GM18526 (cell line): ENCODE results near the gene BCO2.

Experiments
- POLR2A ChIP-seq: IDR thresholded peaks from 3 replicates; pipeline ENCODE4 v1.6.1; 2011; ENCODE audit not compliant: insufficient read length; ENCODE audit errors: extremely low read depth

Gene BCO2

GRCh38 chr11:112162761-112163546 lies 12.4 kb upstream of the BCO2 start:
- TF ChIP-seq POLR2A = no peak

GRCh38 chr11:112163875-112164685 lies 11.2 kb upstream of the BCO2 start, which contains the start of gene IL18:
Gene IL18 (minus strand): TSS chr11:112164094. CDS start chr11:112155053, 9,041 bp downstream.
- no peak for TF ChIP-seq POLR2A

GRCh38 chr11:112165049-112165448 lies 10.3 kb upstream of the BCO2 start:
- no peak for TF ChIP-seq POLR2A

- TF ChIP-seq POLR2A = no peak
Measured at GRCh38 chr11:112166562-112166961, 8.8 kb upstream of the BCO2 start.

- no peak for TF ChIP-seq POLR2A
Measured at GRCh38 chr11:112167145-112167544, 8.2 kb upstream of the BCO2 start, which contains the start of gene TEX12. Gene TEX12 (plus strand): TSS chr11:112167372. CDS start chr11:112169269, 1,897 bp downstream.

GRCh38 chr11:112172362-112172994 lies 2.8 kb upstream of the BCO2 start:
- no peak for TF ChIP-seq POLR2A

GRCh38 chr11:112173152-112173551 lies 2.2 kb upstream of the BCO2 start:
- no peak for TF ChIP-seq POLR2A

- no peak for TF ChIP-seq POLR2A
Measured at GRCh38 chr11:112175599-112175952, 264 bp downstream of the BCO2 start.

- no peak for TF ChIP-seq POLR2A
Measured at GRCh38 chr11:112176077-112176476, 765 bp downstream of the BCO2 start.

- TF ChIP-seq POLR2A = no peak
Measured at GRCh38 chr11:112177589-112177988, 2.3 kb downstream of the BCO2 start.

GRCh38 chr11:112178428-112178827 lies 3.1 kb downstream of the BCO2 start:
- TF ChIP-seq POLR2A = no peak

- TF ChIP-seq POLR2A = no peak
Measured at GRCh38 chr11:112178936-112179335, 3.6 kb downstream of the BCO2 start.

GRCh38 chr11:112179601-112180000 lies 4.3 kb downstream of the BCO2 start:
- no peak for TF ChIP-seq POLR2A

- TF ChIP-seq POLR2A = no peak
Measured at GRCh38 chr11:112182867-112183266, 7.6 kb downstream of the BCO2 start.

- TF ChIP-seq POLR2A = no peak
Measured at GRCh38 chr11:112185883-112186282, 10.6 kb downstream of the BCO2 start.

- no peak for TF ChIP-seq POLR2A
Measured at GRCh38 chr11:112186304-112186703, 11.0 kb downstream of the BCO2 start.
